ENCODE results near the gene CRYBA2.

CRYBA2 gene

GRCh38 chr2:219016721-219017120 lies 23.5 kb upstream of the CRYBA2 start:
- TF ChIP-seq, protein P1, sequence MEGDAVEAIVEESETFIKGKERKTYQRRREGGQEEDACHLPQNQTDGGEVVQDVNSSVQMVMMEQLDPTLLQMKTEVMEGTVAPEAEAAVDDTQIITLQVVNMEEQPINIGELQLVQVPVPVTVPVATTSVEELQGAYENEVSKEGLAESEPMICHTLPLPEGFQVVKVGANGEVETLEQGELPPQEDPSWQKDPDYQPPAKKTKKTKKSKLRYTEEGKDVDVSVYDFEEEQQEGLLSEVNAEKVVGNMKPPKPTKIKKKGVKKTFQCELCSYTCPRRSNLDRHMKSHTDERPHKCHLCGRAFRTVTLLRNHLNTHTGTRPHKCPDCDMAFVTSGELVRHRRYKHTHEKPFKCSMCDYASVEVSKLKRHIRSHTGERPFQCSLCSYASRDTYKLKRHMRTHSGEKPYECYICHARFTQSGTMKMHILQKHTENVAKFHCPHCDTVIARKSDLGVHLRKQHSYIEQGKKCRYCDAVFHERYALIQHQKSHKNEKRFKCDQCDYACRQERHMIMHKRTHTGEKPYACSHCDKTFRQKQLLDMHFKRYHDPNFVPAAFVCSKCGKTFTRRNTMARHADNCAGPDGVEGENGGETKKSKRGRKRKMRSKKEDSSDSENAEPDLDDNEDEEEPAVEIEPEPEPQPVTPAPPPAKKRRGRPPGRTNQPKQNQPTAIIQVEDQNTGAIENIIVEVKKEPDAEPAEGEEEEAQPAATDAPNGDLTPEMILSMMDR (IDR thresholded peaks at IDR 0.05; ENCODE audit: low read depth, low read length): no peak
- no peak for DNase-seq (ENCODE audit: extremely low read depth, low read depth)

GRCh38 chr2:219010873-219011272 lies 17.7 kb upstream of the CRYBA2 start:
- TF ChIP-seq, protein P1 (IDR thresholded peaks at IDR 0.05; ENCODE audit: low read depth, low read length): no peak
- DNase-seq (ENCODE audit: extremely low read depth, low read depth): no peak

DNA sequence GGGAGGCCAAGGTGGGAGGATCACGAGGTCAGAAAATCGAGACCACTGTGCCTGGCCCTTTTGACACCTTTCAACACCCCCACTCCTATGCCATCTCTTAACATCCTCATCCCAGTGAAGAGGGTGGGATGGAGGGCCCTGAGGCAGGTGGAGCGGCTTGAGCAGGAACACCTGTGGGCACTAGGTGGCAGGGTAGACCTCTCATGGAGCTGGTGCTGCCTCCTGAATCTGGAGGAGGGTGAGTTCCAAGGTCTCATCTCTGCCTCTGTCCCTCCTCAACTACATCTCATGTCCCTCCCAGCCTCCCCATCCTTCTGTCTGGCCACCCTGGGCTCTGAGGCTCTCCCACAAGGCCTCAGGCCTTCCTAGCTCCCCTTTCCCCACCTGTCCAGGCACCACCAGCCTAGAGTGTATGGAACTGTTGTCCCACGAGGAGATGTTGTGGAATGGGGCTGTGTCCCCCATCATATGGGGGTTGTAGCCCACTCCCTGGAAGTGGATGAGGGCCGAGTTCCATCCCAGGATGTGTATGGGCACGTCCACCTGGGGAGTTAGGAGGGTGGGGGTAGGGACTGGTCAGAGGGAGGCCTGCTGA lies 17.0 kb upstream of the CRYBA2 start:
- no peak for DNase-seq (ENCODE audit: extremely low read depth, low read depth)
- TF ChIP-seq, protein P1 (IDR thresholded peaks at IDR 0.05; ENCODE audit: low read depth, low read length): peak; percentile 2

DNA sequence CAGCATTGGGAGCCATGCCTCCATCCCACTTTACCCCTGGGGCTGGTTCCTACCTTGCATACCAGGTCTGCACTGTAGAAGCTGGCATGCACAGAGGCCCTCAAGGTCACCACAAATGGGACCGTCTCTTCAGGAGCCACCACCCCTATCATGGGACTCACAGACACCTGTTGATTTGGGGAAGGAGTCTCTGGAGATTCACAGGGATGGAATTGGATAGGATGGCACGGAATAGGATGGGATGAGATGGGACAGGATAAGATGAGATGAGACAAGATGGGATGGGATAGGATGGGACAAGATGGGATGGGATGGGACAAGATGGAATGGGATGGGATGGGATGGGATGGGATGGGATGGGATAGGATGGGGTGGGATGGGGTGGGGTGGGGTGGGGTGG lies 16.1 kb upstream of the CRYBA2 start:
- TF ChIP-seq, protein P1 (IDR thresholded peaks at IDR 0.05; ENCODE audit: low read depth, low read length): no peak
- no peak for DNase-seq (ENCODE audit: extremely low read depth, low read depth)

- TF ChIP-seq, protein P1 (IDR thresholded peaks at IDR 0.05; ENCODE audit: low read depth, low read length): no peak
- DNase-seq (ENCODE audit: extremely low read depth, low read depth): no peak
Measured at GRCh38 chr2:219003979-219004378, 10.8 kb upstream of the CRYBA2 start.

GRCh38 chr2:219003267-219003634 lies 10.0 kb upstream of the CRYBA2 start:
- TF ChIP-seq, protein P1 (IDR thresholded peaks at IDR 0.05; ENCODE audit: low read depth, low read length): no peak
- DNase-seq (ENCODE audit: extremely low read depth, low read depth): no peak

DNA sequence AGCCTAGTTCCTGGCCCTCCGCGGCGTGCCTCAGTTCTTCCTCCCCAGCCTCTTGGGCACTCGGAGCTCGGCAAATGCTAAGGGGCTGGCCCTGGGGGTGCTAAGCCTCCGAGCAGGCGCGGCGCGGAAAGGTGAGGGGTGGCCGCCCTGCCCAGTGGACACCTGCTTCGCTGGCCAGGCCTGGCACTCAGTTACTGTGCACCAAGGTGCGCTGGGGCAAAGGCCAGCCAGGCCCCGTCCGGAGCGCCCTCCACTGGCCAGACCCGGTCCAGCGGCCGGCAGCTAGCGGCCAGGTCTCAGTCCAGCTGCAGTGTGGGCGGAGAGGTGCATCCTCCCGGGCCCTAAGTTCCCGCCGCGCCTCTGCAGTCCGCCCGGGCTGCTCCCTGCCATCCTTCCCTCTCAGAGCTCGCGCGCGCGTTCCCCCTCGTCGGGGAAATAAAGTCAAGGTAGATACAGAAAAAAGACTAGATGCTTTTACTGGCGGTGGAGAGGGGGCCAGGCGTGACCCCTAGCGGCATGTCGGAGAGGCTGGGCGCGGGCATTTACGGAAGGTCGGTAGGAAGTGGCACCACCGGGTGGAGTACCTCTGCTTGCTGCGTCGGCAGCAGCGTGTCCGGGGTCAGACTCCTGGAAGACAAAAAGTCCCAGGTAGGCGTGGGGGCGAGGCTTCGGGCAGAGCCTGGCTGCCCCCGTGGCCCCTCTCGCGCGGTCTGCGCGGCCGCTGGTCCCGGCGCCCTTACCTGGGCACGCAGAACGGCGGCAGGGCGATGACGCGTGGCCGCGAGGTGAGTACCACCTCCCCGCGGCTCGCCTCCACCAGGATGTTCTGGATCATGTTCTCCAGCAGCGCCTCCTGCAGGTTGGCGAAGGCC lies 9.4 kb upstream of the CRYBA2 start:
- DNase-seq (ENCODE audit: extremely low read depth, low read depth): no peak

More for the DNA sequence above, 9.4 kb upstream of the CRYBA2 start:
- TF ChIP-seq, protein P1 (IDR thresholded peaks at IDR 0.05; ENCODE audit: low read depth, low read length): peak; percentile 9

All from AG09319 (cell line).